GM15510 (cell line): ENCODE measurements around the gene SUPT5H.

Experiments
- POLR2A ChIP-seq: IDR thresholded peaks from 3 replicates; pipeline ENCODE4 v1.6.1; 2011; ENCODE audit warnings: borderline replicate concordance; ENCODE audit not compliant: insufficient read length; ENCODE audit errors: extremely low read depth

Gene SUPT5H

GRCh38 chr19:39445196-39446111, at the start of gene SUPT5H:
TSS of gene SUPT5H (plus strand) at chr19:39445582. CDS start at chr19:39445891, 309 bp downstream.
- TF ChIP-seq POLR2A = peak; percentile 90

- peak; percentile 38 for TF ChIP-seq POLR2A
Measured at GRCh38 chr19:39397360-39398296, 47.8 kb upstream of the SUPT5H start.

GRCh38 chr19:39398297-39398864, 47.0 kb upstream of the SUPT5H start:
- TF ChIP-seq POLR2A = no peak

GRCh38 chr19:39399668-39400050, 45.7 kb upstream of the SUPT5H start:
- TF ChIP-seq POLR2A = no peak

- TF ChIP-seq POLR2A = no peak
Measured at GRCh38 chr19:39400061-39400460, 45.3 kb upstream of the SUPT5H start.

GRCh38 chr19:39401070-39401548, 44.3 kb upstream of the SUPT5H start:
- TF ChIP-seq POLR2A = no peak

- TF ChIP-seq POLR2A = peak; percentile 39
Measured at GRCh38 chr19:39401549-39402345, 43.6 kb upstream of the SUPT5H start.

GRCh38 chr19:39402346-39403300, 42.8 kb upstream of the SUPT5H start:
- peak; percentile 56 for TF ChIP-seq POLR2A

GRCh38 chr19:39403331-39404312, 41.8 kb upstream of the SUPT5H start:
- TF ChIP-seq POLR2A = peak; percentile 63

- TF ChIP-seq POLR2A = no peak
Measured at GRCh38 chr19:39405261-39405957, 40.0 kb upstream of the SUPT5H start.

GRCh38 chr19:39405958-39406655, 39.3 kb upstream of the SUPT5H start:
- TF ChIP-seq POLR2A = no peak
